Posterior vena cava (tissue), 2 donors: ENCODE measurements around the gene NIPSNAP2. TPM values are rescaled to one million over a fixed set of nuclear protein-coding genes. Genes with fewer than 3 reads are reported as not detected.
A peak's percentile ranks its signal among the peaks of the same experiment; 100 is the strongest.
"Not testable (repeated sequence)": the region's sequence is repeated elsewhere in the genome, so short reads cannot be mapped to it uniquely, and the experiment has no call there.

Source experiments
- DNase-seq: peaks from one replicate; pipeline ENCODE4 v3.0.0-alpha.2; 2020; ENCODE audit warnings: low spot score
- intact Hi-C, 2 donors: fragments of 100-400 bp; cut with DNase I; formaldehyde crosslinking; loops; one replicate each; pipeline versions ENCODE4 v1.14.1 to v1.14.2; 2022 to 2023
- total RNA-seq, 2 donors: library from RNA; stranded (reverse); fragmentation: NEBNext Ultra II Directional; extraction: Animal tissue kit (Norgen Biotek cat#: 25700); gene quantifications; one replicate each; pipeline ENCODE4 v1.2.1, GENCODE V29; 2021
- donor health status: DM: yes; HTN: yes; CAD: no.
- donor health status: DM: yes; HTN: yes; CAD: no.

NIPSNAP2 gene
- total RNA-seq, 2 donors from 2014 or later: 59.1 to 62.2 TPM

DNA sequence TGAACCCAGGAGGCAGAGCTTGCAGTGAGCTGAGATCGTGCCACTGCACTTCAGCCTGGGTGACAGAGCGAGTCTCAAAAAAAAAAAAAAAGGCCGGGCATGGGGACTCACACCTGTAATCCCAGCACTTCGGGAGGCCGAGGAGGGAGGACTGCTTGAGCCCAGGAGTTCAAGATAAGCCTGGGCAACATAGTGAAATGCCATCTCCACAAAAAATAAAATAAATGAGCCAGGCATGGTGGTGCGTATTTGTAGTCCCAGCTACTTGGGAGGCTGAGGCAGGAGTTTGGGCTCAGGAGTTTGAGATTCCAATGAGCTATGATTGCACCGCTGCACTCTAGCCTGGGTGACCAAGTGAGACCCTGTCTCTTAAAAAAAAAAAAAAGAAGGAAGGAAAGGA, 68.2 kb downstream of the NIPSNAP2 start:
- peak; percentile 6 for DNase-seq
- intact Hi-C loops: not testable (repeated sequence)

DNA sequence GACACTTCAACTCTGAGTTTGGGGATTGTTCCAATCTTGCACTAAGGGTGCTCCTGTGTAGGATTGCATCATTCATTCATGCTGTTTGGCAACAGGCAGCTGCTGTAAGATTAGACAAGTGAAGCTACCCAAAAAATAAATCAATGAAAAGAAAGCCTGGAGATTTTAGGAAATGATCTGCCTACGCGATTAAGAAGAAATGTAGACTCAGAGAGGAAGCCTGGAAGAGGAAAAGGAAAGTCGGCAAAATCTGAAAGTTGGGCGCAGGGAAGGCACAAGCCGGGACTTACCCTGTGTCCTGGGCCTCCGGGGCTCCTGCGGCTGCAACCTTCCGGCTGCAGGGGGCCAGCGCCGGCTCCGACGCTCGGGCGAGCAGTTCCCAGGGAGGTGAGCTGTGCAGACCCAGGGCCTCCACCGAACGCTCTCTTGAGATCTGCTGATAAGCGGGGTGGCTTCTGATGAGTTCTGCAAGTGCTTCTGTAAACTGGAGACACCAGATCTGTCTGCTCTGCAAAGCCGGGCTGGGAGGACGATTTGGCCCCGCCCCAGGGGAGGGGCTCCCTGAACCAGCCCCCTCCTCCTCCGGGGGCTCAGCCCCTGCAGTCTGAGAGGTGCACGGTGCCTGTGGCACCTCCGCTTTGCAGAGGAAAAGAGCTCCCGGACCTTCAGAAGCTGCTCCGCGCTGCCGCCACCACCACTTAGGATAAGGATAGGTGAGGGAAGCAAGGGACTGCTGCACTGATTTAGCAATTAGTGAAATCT, 69.5 kb downstream of the NIPSNAP2 start:
- DNase-seq: peak; percentile 83
- intact Hi-C loops: no loop called here

DNA sequence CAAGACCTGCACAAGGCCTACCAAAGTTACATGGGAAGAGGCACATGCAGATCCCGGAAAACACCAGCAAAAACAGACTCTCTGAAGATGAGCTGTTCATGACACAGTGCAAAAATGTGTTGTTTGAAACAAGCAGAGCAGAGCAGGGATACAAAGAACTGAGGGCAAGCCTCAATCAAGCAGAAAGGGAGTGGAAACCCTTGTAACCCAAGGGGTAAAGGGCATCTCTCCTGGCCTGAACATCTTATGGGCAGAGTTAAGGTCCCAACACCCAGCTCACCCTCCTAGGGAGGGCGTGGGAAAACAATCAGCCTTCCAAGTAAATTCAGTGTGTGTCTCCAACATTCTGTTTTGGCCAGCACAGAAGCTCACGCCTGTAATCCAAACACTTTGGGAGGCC, 76.3 kb downstream of the NIPSNAP2 start:
- intact Hi-C loops: loop anchor here in 1 of 2 donors (5.0 kb wide), 1 partner anchor 1123 kb away; no protein-coding TSS in a partner anchor
- no peak for DNase-seq

DNA sequence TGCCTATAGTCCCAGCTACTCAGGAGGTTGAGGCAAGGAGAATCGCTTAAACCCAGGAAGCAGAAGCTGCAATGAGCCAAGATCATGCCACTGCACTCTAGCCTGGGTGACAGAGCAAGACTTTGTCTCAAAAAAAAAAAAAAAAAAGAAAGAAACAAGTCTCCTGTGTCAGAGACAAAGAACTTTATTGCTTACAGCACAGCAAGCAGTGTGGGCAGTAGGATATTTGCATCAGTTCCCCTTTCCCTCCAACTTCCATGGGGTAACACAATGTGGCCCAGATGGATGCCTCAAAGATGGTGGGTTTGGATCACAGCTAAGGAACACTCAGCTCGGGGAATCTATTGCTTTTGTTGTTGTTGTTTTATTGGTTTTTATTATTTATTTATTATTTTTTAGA, 81.4 kb downstream of the NIPSNAP2 start:
- DNase-seq: peak; percentile 29
- intact Hi-C loops: not testable (repeated sequence)

DNA sequence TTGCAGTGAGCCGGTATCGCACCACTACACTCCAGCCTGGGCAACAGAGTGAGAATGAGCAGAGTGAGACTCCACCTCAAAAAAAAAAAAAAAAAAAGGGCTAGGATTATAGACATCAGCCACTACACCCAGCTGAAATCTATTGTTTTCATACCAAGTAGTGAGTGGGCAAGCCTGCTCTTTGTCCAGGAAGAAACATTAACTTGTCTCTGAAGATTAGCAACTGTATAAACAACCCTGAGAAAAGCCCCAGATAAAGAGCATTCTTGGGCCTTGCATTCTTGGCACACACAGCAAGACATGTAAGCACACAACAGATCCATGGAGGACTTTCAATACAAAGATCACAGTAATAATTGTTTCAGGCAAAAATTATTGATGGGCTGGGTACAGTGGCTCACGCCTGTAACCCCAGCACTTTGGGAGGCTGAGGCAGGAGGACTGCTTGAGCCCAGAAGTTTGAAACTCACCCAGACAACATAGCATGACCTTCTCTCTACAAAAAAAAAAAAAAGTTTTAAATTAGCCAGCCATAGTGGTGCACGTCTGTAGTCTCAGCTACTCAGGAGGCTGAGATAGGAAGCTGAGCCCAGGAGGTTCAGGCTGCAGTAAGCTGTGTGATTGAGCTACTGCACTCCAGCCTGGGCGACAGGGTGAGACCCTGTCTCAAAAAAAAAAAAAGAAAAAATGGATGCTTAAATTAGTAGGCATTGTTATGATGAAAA, 82.5 kb downstream of the NIPSNAP2 start:
- intact Hi-C loops: no loop called here
- peak; percentile 6 for DNase-seq

DNA sequence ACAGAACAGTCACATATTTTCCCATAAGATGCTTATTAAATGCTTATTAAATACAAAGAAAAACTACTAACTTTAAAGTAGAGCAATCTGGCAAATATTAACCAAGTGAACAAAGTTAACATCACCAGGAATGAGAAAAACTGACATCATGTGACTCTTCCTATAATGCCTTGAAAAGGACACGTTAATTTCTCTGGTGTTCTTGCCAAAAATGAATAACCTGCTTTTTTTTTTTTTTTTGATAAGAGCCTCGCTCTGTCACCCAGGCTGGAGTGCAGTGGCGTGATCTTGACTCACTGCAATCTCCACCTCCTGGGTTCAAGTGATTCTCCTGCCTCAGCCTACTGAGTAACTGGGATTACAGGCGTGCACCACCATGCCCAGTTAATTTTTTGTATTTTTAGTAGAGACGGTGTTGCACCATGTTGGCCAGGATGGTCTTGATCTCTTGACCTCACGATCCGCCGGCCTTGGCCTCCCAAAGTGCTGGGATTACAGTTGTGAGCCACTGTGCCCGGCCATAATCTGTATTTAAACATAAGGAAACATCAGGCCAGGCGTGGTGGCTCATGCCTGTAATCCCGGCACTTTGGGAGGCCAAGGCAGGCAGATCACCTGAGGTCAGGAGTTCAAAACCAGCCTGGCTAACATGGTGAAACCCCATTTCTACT, 83.2 kb downstream of the NIPSNAP2 start:
- DNase-seq: peak; percentile 47
- intact Hi-C loops: not testable (repeated sequence)

DNA sequence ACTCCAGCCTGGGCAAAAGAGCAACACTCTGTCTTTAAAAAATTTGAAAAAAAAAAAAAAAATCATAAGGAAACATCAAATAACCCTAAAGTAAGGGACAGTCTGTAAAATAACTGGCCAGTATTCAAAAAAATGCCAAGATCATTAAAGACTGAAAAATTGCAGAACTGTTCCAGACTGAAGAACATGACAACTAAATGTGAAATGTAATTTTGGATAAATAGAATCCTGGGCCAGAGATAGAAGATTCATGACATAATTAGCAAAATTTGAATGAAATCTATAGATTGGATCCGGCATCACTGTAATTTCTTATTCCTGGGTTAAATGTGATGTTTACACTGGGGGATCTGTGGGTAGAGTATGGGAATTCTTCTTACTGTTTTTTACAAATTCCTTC, 83.9 kb downstream of the NIPSNAP2 start:
- no peak for DNase-seq
- intact Hi-C loops: no loop called here

DNA sequence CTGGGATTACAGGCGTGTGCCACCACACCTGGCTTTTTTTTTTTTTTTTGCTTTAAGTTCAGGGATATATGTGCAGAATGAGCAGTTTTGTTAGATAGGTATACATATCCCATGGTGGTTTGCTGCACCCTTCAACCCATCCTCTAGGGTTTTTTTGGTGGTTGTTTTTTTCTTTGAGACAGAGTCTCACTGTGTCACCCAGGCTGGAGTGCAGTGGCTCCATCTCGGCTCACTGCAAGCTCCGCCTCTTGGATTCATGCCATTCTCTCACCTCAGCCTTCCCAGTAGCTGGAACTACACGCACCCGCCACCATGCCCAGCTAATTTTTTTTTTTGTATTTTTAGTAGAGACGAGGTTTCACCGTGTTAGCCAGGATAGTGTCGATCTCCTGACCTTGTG, 84.4 kb downstream of the NIPSNAP2 start:
- DNase-seq: peak; percentile 53
- intact Hi-C loops: not testable (repeated sequence)

Other genes with a start within 250 kb of the NIPSNAP2 start
- gene SEPTIN14, start 101.8 kb upstream of the NIPSNAP2 start, total RNA-seq: not detected
- 1 to 10 TPM; 1.5 to 2.0 TPM for gene ZNF713, start 77.1 kb upstream of the NIPSNAP2 start, total RNA-seq
- 10 to 100 TPM; 10.5 to 13.4 TPM for gene MRPS17, start 12.7 kb upstream of the NIPSNAP2 start, total RNA-seq
- 1 to 10 TPM; 5.0 to 6.6 TPM for gene PSPH, start 86.9 kb downstream of the NIPSNAP2 start, total RNA-seq
- 10 to 100 TPM; 75.9 to 87.9 TPM for gene CCT6A, start 87.2 kb downstream of the NIPSNAP2 start, total RNA-seq
- gene SUMF2, start 99.7 kb downstream of the NIPSNAP2 start, total RNA-seq: 100 to 1,000 TPM in 1 of 2 donors, 10 to 100 TPM in 1; 84.6 to 129 TPM
- gene PHKG1, start 128.4 kb downstream of the NIPSNAP2 start, total RNA-seq: 1 to 10 TPM; 3.7 to 3.8 TPM
- gene CHCHD2, start 141.9 kb downstream of the NIPSNAP2 start, total RNA-seq: 100 to 1,000 TPM; 219 to 263 TPM
- not detected for gene NUPR2, start 151.8 kb downstream of the NIPSNAP2 start, total RNA-seq